ENCODE data around the gene ARPC3.
A peak's percentile ranks its signal among the peaks of the same experiment; 100 is the strongest.
"Not testable (repeated sequence)": the region's sequence is repeated elsewhere in the genome, so short reads cannot be mapped to it uniquely, and the experiment has no call there.

The ARPC3 gene

DNA sequence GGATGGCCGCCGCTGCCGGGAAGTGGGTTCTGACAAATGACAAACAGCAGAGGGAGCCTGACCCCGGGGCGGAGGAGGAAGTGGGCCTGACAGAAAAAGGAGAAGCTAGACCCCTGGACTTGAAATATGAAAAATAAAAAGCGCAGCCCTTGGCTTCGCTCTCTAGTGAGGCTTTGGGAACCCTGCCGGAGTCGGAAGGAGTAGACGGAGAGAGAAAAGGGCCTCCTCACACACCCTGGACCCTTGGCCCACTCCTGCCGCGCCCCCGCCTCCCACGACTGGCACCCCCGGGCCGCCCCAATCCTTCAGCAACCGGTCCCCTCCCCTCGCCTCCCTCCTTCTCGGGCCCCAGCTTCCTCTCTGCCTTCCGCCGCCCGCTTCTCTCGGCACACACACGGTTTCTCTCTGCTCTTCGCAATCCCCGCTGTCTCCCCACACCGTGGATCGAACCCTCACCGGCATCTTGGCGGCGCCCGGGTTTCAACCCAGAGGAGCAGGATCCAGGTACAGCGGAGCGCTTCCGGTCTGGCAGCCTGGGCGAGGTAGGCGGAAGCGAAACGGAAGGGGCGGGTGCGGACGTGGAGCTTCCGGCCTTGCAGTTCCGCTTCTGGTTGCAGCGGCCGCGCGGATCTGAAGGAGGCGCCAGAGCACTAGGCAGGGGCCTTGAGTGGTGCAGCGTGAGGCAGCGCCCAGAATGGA, at the start of gene ARPC3:
Gene ARPC3, minus strand, starts transcription at position 539 of the 699 bp plus-strand sequence. Its CDS starts 77 bp downstream, at position 462.
- H3K27ac ChIP-seq, result peak within 1 kb of the TSS; percentile 96
- TF ChIP-seq CTCF (conservative IDR thresholded peaks at IDR 0.05), result peak; percentile 91

DNA sequence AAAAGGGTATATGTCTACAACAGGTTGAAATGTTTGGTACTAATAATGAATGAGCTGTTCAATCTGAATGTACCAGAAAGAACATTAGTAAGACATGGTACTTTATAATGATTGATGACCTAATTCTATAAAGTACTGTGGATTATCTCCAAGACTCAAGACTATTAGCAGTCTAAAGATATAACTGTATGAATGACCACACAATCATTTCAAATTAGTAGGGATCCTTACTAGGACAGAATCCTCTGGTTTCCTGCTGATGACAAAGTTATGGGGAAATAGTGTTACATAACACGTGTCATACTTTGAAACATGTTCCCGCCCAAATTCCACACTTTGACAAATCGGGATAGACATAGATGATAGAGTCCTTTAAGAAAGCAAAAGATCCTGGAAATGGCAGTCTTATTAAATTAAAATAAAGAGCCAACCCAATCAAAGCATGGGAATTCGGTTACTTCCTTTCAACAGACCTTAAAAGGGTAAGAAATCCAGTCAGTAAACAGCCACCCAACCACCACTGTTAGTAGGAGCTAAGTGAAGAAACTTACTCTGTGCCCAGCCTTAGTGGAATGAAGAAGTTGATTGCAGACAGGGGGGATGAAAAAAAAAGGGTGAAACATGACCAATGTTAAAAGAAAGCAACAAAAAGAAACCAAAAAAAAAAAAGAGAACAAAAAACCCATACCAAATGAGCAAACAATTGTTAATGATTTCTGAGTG, 49.0 kb upstream of the ARPC3 start:
- no peak overlapping the region for H3K27ac ChIP-seq
- TF ChIP-seq CTCF (conservative IDR thresholded peaks at IDR 0.05), result no peak

GRCh38 chr12:110475426-110475825, 25.3 kb upstream of the ARPC3 start:
- no peak overlapping the region for H3K27ac ChIP-seq
- TF ChIP-seq CTCF (conservative IDR thresholded peaks at IDR 0.05), result no peak

- TF ChIP-seq CTCF (conservative IDR thresholded peaks at IDR 0.05), result no peak
- peak within 1 kb of the TSS; percentile 99 for H3K27ac ChIP-seq
These were observed 18.3 kb upstream of the ARPC3 start, which contains the start of the genes FAM216A and GPN3 for GRCh38 chr12:110468214-110469048. Gene FAM216A, plus strand, starts transcription at chr12:110468845. Its CDS starts 31 bp downstream, at chr12:110468876. Gene GPN3, minus strand, starts transcription at chr12:110468257. Its CDS starts 54 bp downstream, at chr12:110468203.

- H3K27ac ChIP-seq, result peak overlapping the region; percentile 99
- no peak for TF ChIP-seq CTCF (conservative IDR thresholded peaks at IDR 0.05)
These were observed 17.7 kb upstream of the ARPC3 start for GRCh38 chr12:110467847-110468213.

DNA sequence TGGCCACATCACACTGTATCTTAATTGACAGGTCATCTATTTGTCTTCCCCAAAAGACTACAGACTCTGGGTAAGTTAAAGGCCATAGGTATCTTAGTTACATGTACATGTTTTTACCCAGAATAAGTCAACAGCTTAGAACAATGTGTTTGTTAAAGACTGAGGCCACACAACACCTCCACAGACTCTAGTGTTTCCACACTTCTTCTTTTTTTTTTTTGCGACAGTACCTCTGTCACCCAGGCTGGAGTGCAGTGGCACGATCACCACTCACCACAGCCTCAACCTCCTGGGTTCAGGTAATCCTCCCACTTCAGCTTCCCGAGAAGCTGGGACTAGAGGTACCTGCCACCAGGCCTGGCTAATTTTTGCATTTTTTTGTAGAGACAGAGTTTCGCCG, 16.7 kb upstream of the ARPC3 start:
- no peak for TF ChIP-seq CTCF (conservative IDR thresholded peaks at IDR 0.05)
- peak overlapping the region; percentile 99 for H3K27ac ChIP-seq

DNA sequence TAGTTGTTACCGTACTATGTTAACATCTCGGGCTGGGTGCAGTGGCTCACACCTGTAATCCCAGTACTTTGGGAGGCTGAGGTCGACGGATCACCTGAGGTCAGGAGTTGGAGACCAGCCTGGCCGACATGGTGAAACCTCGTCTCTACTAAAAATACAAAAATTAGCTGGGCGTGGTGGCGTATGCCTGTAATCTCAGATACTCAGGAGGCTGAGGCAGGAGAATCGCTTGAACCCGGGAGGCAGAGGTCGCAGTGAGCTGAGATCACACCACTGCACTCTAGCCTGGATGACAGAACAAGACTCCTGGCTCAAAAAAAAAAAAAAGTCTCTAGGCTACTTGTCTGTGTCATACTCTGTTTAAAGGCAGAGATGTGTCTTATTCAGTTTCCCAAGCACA, 15.6 kb upstream of the ARPC3 start:
- not testable (repeated sequence) for H3K27ac ChIP-seq
